ENCODE results near the gene LAMA2.

GRCh38 chr6:129146902-129147301, 264.0 kb downstream of the LAMA2 start:
- TF ChIP-seq CTCF (IDR thresholded peaks at IDR 0.05): no peak
- no peak for TF ChIP-seq POLR2A (IDR thresholded peaks at IDR 0.05)
- TF ChIP-seq POLR2AphosphoS5 (IDR thresholded peaks at IDR 0.05): no peak

Data from breast epithelium (tissue), 3 donors.